HG03575 (cell line): Measurements from ENCODE around the gene DBN1.

Experiments
- ATAC-seq: cut with Tn5 transposase; IDR thresholded peaks from one replicate; pipeline ENCODE4 v1.9.1; 2021; ENCODE audit not compliant: unreplicated experiment, insufficient number of reproducible peaks, low FRiP score; ENCODE audit errors: extremely low read depth

The DBN1 gene

GRCh38 chr5:177478711-177479646 is 5.5 kb upstream of the DBN1 start:
- ATAC-seq: no peak

DNA sequence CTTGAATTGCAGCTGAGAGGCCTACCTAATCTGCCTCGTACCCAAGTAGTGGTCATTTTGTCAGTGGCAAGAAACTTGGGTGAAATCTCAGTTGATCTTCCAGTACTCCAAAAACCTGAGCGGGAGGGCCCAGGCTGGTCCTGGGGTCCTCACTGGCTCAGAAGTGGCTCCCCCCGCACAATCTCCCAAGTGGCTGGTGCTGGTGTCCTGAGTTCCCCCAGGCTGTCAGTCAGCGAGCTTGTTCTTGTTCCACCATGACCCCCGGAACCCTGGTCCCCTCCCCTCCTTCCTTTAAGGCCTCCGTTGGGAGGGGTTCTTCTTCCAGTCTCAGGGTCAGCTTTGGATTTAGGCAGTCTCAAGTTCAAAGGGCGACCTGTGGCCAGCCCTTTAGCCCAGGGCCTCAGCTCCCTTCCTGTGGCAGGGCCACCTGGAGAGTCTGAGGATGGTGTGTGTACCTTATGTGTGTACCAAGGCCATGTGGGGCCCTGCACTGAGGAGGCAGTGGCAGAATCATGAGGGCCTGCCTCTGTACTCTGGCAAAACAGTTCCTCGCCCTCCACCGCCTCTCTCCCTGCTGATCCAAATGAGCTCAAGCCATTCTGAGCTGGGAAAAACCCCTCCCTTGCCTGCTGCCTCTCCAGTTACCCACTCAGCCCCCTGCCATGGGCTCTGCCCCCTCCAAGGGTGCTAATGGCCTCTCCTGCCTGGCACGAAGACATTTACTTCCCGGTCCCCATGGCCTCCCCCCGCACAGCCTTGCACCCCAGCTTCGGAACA is 4.5 kb upstream of the DBN1 start:
- no peak for ATAC-seq

GRCh38 chr5:177476531-177477233 is 3.2 kb upstream of the DBN1 start:
- ATAC-seq: no peak

DNA sequence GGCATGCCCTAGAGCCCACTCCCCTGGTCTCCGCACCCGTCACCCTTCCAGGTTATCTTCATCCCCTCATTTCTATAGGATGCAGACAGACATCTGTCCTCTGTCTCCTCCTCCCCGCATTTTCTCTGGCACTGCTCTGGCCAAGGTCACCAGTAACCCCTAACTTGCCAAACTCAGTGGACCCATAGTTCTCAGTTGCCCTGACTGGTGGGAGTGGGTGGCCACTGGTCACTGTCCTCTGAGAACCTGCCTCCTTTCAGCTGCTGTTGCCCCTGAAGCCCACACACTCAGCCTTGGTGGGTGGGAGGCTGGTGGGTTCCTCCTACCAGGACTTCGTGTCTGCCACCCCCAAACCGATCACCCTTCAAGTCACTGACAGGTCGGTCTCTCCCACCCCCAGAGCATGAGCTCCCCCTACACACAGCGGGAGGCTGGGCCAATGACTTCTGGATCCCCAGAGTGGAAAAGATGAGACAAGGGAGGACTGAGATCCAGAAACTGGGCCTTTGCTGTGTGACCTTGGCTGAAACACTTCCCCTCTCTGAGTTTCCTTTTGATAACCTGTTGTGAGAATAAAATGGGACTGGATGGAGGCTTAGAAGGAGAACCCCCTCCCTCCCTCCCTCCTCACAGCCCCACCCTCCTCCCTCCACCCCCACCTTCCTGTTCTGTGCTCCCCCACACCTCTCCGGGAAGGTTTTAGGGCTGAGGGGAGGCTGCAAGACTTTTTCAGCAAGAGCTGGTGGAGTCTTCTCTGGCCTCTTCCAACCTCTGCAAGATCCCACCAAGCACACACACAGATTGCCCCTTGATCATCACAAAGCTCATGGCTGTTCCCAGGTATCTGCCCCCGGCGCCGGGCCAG is 2.4 kb upstream of the DBN1 start:
- no peak for ATAC-seq

DNA sequence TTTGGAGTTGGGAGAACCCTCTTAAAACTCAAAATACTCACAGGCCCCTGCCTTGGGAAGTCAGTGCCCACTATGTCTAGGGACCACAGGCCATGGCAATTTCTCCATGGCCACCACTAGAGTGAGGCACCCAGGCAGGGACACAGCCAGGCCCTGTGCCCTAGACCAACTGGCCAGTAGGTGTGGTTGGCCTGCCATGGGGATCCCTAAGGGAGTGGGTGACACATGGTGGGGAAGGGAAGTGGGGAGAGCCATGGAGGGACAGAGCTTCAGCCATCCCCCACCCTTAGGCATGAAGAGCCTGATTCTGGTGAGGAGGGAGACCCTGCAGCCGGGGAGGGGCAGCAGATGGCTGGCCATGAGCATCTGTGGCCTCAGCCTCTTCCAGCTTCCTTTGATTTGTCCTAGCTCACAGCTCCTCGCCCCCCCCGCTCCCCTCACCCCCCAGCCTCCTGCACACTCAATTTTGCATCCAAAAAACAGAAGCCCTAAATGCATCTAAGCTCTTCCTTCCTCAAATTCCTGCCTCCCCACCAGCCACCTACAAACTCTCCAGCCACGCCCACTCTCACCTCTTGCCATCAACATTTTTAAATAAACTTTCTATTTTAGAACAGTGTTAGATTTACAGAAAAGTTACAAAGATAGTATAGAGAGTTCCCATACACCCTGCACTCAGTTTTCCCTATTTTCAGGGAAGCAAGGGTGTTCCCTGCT is 1.6 kb upstream of the DBN1 start:
- no peak for ATAC-seq

DNA sequence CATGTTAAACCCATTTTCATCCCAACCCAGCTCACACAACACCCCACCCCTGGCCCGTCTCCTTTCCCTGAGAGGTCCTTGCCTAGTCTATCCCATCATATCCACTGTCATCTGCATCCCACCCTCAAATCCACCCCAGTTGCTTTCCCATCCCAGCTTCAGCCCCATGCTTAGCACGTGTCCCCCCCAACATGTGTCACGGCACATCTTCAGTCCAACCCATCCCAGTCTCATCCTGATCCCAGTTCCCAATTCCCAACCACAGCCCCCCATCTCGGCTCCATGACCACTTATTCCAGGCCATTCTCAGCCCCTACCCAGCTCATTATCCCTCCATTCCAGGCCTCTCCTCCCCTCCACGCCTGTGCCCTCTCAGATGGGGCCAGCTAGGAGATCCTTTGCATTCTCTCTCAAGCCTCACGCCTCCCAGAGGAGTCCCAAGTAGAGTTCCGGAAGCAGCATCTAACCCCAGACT is 605 bp upstream of the DBN1 start:
- no peak for ATAC-seq

GRCh38 chr5:177472460-177473442 is 683 bp downstream of the DBN1 start:
- no peak for ATAC-seq

DNA sequence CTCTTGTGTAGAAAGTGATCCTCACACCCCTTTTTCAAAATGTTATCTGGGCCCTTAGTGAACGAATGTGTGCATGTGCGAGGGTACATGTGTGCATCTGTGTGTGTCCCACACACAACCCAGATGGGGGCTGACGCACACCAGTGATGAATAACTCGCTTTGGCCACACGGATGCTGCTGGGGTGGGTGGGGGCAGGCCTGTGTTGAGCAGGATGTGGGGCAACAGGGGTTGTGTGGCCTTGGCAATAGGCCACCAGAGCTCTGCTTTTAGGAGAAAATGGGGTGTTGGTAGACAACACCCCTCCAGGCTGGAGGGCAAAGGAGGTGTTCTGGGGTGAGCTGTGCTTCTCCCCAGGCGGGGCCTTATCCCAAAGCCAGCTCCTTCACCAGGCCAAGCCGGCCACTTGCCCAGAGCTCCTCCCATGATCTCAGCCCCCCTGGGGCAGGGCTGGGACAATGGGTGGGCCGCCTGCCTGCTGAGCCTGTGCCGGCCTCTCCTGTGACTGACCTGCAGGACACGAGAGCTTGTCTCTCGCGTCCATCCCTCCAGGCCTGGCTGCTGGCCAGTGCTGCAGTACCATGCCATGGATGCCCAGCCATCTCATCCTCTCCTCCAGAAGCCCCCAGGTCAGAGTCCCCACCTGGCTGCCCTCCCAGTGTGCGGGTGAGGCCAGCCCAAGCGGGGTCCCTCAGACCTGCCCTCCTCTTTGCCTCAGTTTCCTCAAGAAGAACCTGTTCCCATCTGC is 1.7 kb downstream of the DBN1 start:
- no peak for ATAC-seq

DNA sequence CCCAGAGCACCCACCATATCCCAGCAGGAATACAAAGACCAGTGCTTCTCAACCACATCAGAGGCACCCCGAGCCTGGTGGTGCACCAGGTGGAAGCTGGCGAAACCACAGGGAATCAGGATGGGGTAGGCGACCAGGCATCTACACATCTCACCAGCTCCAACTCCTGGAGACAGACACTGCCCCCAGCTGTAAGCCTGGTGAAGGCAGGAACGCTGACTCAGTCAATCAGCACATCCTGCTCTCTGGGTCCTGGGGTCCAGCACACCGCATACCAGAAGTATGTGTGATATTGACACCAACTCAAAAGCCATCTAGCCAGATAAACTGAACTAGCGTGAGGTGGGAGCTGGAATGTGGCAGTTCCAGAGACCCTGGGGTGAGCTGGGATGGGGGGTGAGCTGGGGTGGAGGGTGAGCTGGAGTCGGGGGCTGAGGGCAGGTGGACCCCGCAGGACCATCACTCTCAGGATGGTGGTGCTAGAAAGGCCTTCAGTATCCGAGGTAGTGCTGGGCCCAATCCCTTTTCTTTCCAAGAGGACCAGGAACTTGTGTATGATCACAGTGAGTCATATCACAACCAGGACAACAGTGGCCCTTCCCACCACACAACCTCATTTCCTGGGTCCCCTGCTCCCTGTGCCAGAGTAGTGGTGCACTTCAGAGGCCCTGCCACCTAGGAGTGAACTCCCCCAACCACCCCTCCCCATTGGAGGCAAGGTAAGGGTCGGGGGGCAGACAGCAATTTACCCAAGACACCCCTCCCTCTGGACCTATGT is 2.5 kb downstream of the DBN1 start:
- no peak for ATAC-seq

GRCh38 chr5:177469750-177470525 is 3.5 kb downstream of the DBN1 start:
- no peak for ATAC-seq

DNA sequence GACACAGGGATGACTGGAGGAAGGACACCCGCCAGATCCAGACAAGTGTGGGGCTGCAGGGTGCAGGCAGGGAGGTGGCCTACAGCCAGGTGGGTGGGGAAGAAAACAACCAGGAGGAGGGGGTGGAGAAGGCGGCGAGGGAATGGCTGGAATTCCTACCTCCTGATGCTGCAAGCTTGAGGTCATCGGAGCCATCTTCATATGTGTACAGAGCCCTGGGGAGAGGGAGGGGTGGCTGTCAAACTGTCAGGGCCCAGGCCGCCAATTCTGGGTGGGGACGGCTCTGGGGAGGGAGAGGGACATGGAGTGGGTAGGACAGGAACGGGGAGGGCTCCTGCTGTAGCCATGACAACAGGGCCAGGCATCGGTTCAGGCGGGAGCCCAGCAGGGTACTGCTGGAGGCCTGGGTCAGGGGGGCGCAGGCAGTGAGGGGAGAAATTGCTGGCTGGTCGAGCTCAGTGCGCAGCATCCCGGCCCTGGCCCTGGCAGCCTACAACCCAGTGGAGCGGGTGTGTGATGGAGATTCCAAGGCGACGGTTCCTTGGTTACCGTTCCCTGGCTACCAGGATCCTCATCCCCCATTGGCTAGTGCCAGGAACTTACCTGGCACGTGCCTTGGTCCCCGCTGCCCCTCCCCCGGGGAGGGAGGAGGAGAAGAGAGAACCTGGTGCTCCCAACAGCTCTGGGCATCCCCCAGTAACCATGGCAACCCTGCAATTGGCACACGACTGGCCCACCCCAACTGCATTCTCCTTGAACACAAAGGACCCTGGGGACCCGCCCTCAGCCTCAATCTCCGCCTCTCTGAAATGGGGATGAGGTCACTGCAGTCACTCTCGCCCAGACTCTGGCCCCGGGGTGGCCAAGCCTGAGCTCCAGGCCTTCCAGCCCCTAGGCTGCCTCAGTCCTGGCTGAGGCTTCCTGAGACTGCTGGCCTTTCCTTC is 4.5 kb downstream of the DBN1 start:
- ATAC-seq: no peak

DNA sequence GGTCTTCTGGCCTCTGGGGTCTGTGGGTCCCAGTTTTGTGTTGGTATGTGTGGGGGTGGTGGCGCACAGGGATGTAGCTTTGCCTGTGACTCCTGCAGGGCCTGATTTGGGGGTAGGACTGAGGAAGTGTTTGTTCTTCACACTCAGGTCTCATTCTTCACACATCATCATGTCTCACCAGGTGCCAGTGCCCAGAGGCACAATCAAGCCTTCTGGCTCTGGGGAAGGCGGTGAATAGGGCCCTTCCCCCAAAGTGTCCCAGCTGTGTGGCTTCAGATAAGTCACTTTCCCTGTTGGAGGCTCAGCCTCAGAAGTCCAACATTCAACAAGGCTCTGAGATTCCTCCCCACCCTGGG is 5.1 kb downstream of the DBN1 start:
- no peak for ATAC-seq

DNA sequence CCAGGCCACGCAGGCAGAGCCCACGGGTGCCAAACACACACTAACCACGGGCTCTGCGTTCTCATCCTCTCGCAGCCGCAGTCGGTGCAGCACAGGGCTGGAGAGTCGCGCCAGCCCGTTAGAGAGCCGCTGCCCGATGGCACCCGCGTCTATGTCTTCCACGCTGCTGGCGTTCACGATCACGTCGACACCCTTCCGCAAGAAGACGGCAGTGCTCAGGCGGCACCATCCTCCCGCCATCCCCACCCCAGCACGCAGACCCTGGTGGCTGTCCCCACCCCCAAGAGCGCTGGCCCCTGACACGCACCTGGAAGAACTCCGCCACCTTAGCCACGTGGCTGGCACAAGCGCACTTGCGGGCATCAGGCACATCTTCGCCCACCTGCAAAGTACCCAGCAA is 6.0 kb downstream of the DBN1 start:
- no peak for ATAC-seq

GRCh38 chr5:177466861-177467260 is 6.6 kb downstream of the DBN1 start:
- no peak for ATAC-seq
